Measurements from ENCODE around the gene CXXC5. TPM values are rescaled to one million over a fixed set of nuclear protein-coding genes. Genes with fewer than 3 reads are reported as not detected.

CXXC5 gene
- total RNA-seq, 1 experiment from 2014 or later = 101 TPM

- no peak for DNase-seq (ENCODE audit: low read depth in 1 of 2, low spot score in 2 of 2)
- Histone ChIP-seq H3K27me3 (replicated peaks) (no peaks in the 10 kb centered on the region), H3K27ac (no peak overlapping the region), H3K4me3 (no peak overlapping the region), H3K36me3 (peaks cover 21% of the 10 kb centered on the region), H3K9me3 (replicated peaks) (no peaks in the 10 kb centered on the region), H3K4me1 (replicated peaks) (peaks cover 20% of the 10 kb centered on the region)
Measured at GRCh38 chr5:139689631-139690063, 41.5 kb downstream of the CXXC5 start.

- Histone ChIP-seq H3K36me3 (peaks cover 15% of the 10 kb centered on the region), H3K27me3 (replicated peaks) (no peaks in the 10 kb centered on the region), H3K4me3 (no peak overlapping the region), H3K27ac (no peak overlapping the region), H3K4me1 (replicated peaks) (peaks cover 23% of the 10 kb centered on the region), H3K9me3 (replicated peaks) (no peaks in the 10 kb centered on the region)
- DNase-seq (ENCODE audit: low read depth in 1 of 2, low spot score in 2 of 2) = peak in 1 of 2 experiments; percentile 62
Measured at GRCh38 chr5:139690064-139690802, 42.1 kb downstream of the CXXC5 start.

- H3K4me1 ChIP-seq (replicated peaks) = peaks cover 31% of the 10 kb centered on the region
- H3K9me3 ChIP-seq (replicated peaks) = no peaks in the 10 kb centered on the region
- peaks cover 13% of the 10 kb centered on the region for H3K36me3 ChIP-seq
- no peak overlapping the region for H3K4me3 ChIP-seq
- DNase-seq (ENCODE audit: low read depth in 1 of 2, low spot score in 2 of 2) = no peak
- H3K27me3 ChIP-seq (replicated peaks) = no peaks in the 10 kb centered on the region
- H3K27ac ChIP-seq = no peak overlapping the region
Measured at GRCh38 chr5:139690803-139691629, 42.9 kb downstream of the CXXC5 start.

- Histone ChIP-seq H3K36me3 (peaks cover 6% of the 10 kb centered on the region; the same call in 1 of the 2 replicates), H3K27ac (no peak overlapping the region), H3K4me3 (no peak overlapping the region), H3K9me3 (replicated peaks) (no peaks in the 10 kb centered on the region), H3K27me3 (replicated peaks) (no peaks in the 10 kb centered on the region), H3K4me1 (replicated peaks) (peaks cover 42% of the 10 kb centered on the region)
- no peak for DNase-seq (ENCODE audit: low read depth in 1 of 2, low spot score in 2 of 2)
Measured at GRCh38 chr5:139692148-139692547, 44.0 kb downstream of the CXXC5 start.

GRCh38 chr5:139692679-139693308 lies 44.6 kb downstream of the CXXC5 start:
- H3K4me3 ChIP-seq = no peak overlapping the region
- H3K36me3 ChIP-seq = 0 out of 2 replicates have a peak, but pooled peaks cover 3% of the 10 kb centered on the region
- H3K27me3 ChIP-seq (replicated peaks) = no peaks in the 10 kb centered on the region
- H3K9me3 ChIP-seq (replicated peaks) = no peaks in the 10 kb centered on the region
- peaks cover 48% of the 10 kb centered on the region for H3K4me1 ChIP-seq (replicated peaks)
- no peak overlapping the region for H3K27ac ChIP-seq
- no peak for DNase-seq (ENCODE audit: low read depth in 1 of 2, low spot score in 2 of 2)

- no peak overlapping the region for H3K27ac ChIP-seq
- H3K4me3 ChIP-seq = no peak overlapping the region
- 0 out of 2 replicates have a peak, but pooled peaks cover 3% of the 10 kb centered on the region for H3K36me3 ChIP-seq
- H3K27me3 ChIP-seq (replicated peaks) = no peaks in the 10 kb centered on the region
- DNase-seq (ENCODE audit: low read depth in 1 of 2, low spot score in 2 of 2) = no peak
- peaks cover 59% of the 10 kb centered on the region for H3K4me1 ChIP-seq (replicated peaks)
- no peaks in the 10 kb centered on the region for H3K9me3 ChIP-seq (replicated peaks)
Measured at GRCh38 chr5:139693676-139694364, 45.7 kb downstream of the CXXC5 start.

- no peak for DNase-seq (ENCODE audit: low read depth in 1 of 2, low spot score in 2 of 2)
- Histone ChIP-seq H3K36me3 (0 out of 2 replicates have a peak, but pooled peaks cover 2% of the 10 kb centered on the region), H3K4me1 (replicated peaks) (peaks cover 63% of the 10 kb centered on the region), H3K27ac (no peak overlapping the region), H3K27me3 (replicated peaks) (no peaks in the 10 kb centered on the region), H3K4me3 (no peak overlapping the region), H3K9me3 (replicated peaks) (no peaks in the 10 kb centered on the region)
Measured at GRCh38 chr5:139694556-139695177, 46.5 kb downstream of the CXXC5 start.

- H3K36me3 ChIP-seq = no peaks in the 10 kb centered on the region
- no peak overlapping the region for H3K4me3 ChIP-seq
- DNase-seq (ENCODE audit: low read depth in 1 of 2, low spot score in 2 of 2) = no peak
- no peaks in the 10 kb centered on the region for H3K9me3 ChIP-seq (replicated peaks)
- H3K4me1 ChIP-seq (replicated peaks) = peaks cover 58% of the 10 kb centered on the region
- no peaks in the 10 kb centered on the region for H3K27me3 ChIP-seq (replicated peaks)
- no peak overlapping the region for H3K27ac ChIP-seq
Measured at GRCh38 chr5:139695178-139695573, 47.0 kb downstream of the CXXC5 start.

- no peak for DNase-seq (ENCODE audit: low read depth in 1 of 2, low spot score in 2 of 2)
- no peaks in the 10 kb centered on the region for H3K9me3 ChIP-seq (replicated peaks)
- H3K4me1 ChIP-seq (replicated peaks) = peaks cover 53% of the 10 kb centered on the region
- H3K27me3 ChIP-seq (replicated peaks) = no peaks in the 10 kb centered on the region
- H3K27ac ChIP-seq = peak overlapping the region; percentile 99
- no peaks in the 10 kb centered on the region for H3K36me3 ChIP-seq
- peak overlapping the region; percentile 33 for H3K4me3 ChIP-seq
Measured at GRCh38 chr5:139696167-139696893, 48.2 kb downstream of the CXXC5 start.

- DNase-seq (ENCODE audit: low read depth in 1 of 2, low spot score in 2 of 2) = peak; percentile 97 to 99
- Histone ChIP-seq H3K4me1 (replicated peaks) (peaks cover 53% of the 10 kb centered on the region), H3K9me3 (replicated peaks) (no peaks in the 10 kb centered on the region), H3K4me3 (peak overlapping the region; percentile 33), H3K27ac (peak overlapping the region; percentile 99), H3K27me3 (replicated peaks) (no peaks in the 10 kb centered on the region), H3K36me3 (no peaks in the 10 kb centered on the region)
Measured at GRCh38 chr5:139696894-139697658, 48.9 kb downstream of the CXXC5 start.

GRCh38 chr5:139698490-139699146 lies 50.5 kb downstream of the CXXC5 start:
- H3K27ac ChIP-seq = peak overlapping the region; percentile 99
- DNase-seq (ENCODE audit: low read depth in 1 of 2, low spot score in 2 of 2) = peak; percentile 90 to 91
- H3K4me3 ChIP-seq = no peak overlapping the region
- H3K9me3 ChIP-seq (replicated peaks) = no peaks in the 10 kb centered on the region
- no peaks in the 10 kb centered on the region for H3K27me3 ChIP-seq (replicated peaks)
- H3K4me1 ChIP-seq (replicated peaks) = peaks cover 53% of the 10 kb centered on the region
- H3K36me3 ChIP-seq = no peaks in the 10 kb centered on the region
